Neural cell (in vitro differentiated cells): ENCODE data around the gene ANXA2. TPM values are rescaled to one million over a fixed set of nuclear protein-coding genes. Genes with fewer than 3 reads are reported as not detected.

ENCODE experiments used
- H2AFZ ChIP-seq: fragments of 200-600, 300-800 bp; sonication (generic), shearing (Covaris generic); 2 replicates; pipeline ENCODE4 v1.6.0; 2014; ENCODE audit warnings: low read depth, mild to moderate bottlenecking, antibody characterized with exemption, low read length, moderate library complexity
- H3F3A ChIP-seq: fragments of 200-600 bp; shearing (Covaris generic); 2 replicates; pipeline ENCODE4 v1.6.1; 2016; ENCODE audit warnings: mild to moderate bottlenecking, moderate library complexity, mixed read lengths, antibody characterized with exemption, low read length; ENCODE audit not compliant: insufficient read depth, poor library complexity, severe bottlenecking
- H3K27ac ChIP-seq: fragments of 200-600, 300-800 bp; sonication (generic), shearing (Covaris generic); 2 replicates; pipeline ENCODE4 v1.5.1; 2014; ENCODE audit warnings: mild to moderate bottlenecking, low read length, moderate library complexity
- H3K27me3 ChIP-seq: fragments of 300-800, 200-600 bp; sonication (generic), shearing (Covaris generic); 2 replicates; pipeline ENCODE4 v1.6.0; 2014; ENCODE audit warnings: mild to moderate bottlenecking, low read depth, low read length, moderate library complexity; ENCODE audit not compliant: insufficient read depth
- H3K36me3 ChIP-seq: fragments of 300-800, 200-600 bp; sonication (generic), shearing (Covaris generic); 2 replicates; pipeline ENCODE4 v1.5.1; 2014; ENCODE audit warnings: mild to moderate bottlenecking, antibody characterized with exemption, low read length, moderate library complexity; ENCODE audit not compliant: insufficient read depth
- H3K4me2 ChIP-seq: fragments of 300-800, 200-600 bp; sonication (generic), shearing (Covaris generic); 2 replicates; pipeline ENCODE4 v1.6.0; 2014; ENCODE audit warnings: mild to moderate bottlenecking, low read length
- H3K4me3 ChIP-seq: fragments of 300-800, 200-600 bp; sonication (generic), shearing (Covaris generic); 2 replicates; pipeline ENCODE4 v1.5.1; 2014; ENCODE audit warnings: mild to moderate bottlenecking, low read length, moderate library complexity
- H3K79me2 ChIP-seq: fragments of 200-600 bp; shearing (Covaris generic); replicated peaks from 2 replicates; pipeline ENCODE4 v1.6.0; 2014; ENCODE audit warnings: mild to moderate bottlenecking, low read length, moderate library complexity; ENCODE audit not compliant: insufficient read depth
- H3K9ac ChIP-seq: fragments of 300-800, 200-600 bp; sonication (generic), shearing (Covaris generic); 2 replicates; pipeline ENCODE4 v1.6.1; 2016; ENCODE audit warnings: mild to moderate bottlenecking, low read length, mixed read lengths
- H3K9me2 ChIP-seq: fragments of 200-600 bp; shearing (Covaris generic); 2 replicates; pipeline ENCODE4 v1.6.1; 2016; ENCODE audit warnings: mild to moderate bottlenecking, low read length, mixed read lengths; ENCODE audit not compliant: insufficient read depth
- H3K9me3 ChIP-seq: fragments of 200-600, 300-800 bp; sonication (generic), shearing (Covaris generic); 2 replicates; pipeline ENCODE4 v1.6.1; 2016; ENCODE audit warnings: mild to moderate bottlenecking, mixed run types, low read length, moderate library complexity, mixed read lengths
- H4K20me1 ChIP-seq: fragments of 200-600 bp; shearing (Covaris generic); 2 replicates; pipeline ENCODE4 v1.6.1; 2016; ENCODE audit warnings: mild to moderate bottlenecking, mixed run types; ENCODE audit not compliant: insufficient read depth
- EP300 ChIP-seq: fragments of 450-650 bp; conservative IDR thresholded peaks from 2 replicates; pipeline ENCODE4 v1.6.1; 2014; ENCODE audit warnings: antibody characterized with exemption, mild to moderate bottlenecking, moderate library complexity; ENCODE audit not compliant: poor library complexity, severe bottlenecking
- EZH2 ChIP-seq: fragments of 200-600, 300-800 bp; shearing (Covaris generic), sonication (generic); IDR thresholded peaks from 2 replicates; pipeline ENCODE4 v1.6.1; 2014; ENCODE audit warnings: antibody characterized with exemption, low read length, borderline replicate concordance, mild to moderate bottlenecking; ENCODE audit not compliant: insufficient read depth, poor library complexity, severe bottlenecking
- MXI1 ChIP-seq: fragments of 450-650 bp; conservative IDR thresholded peaks from 2 replicates; pipeline ENCODE4 v1.6.1; 2014; ENCODE audit warnings: antibody characterized with exemption, mild to moderate bottlenecking; ENCODE audit not compliant: poor library complexity, severe bottlenecking
- POLR2AphosphoS5 ChIP-seq: IDR thresholded peaks from 2 replicates; pipeline ENCODE4 v1.6.1; 2012
- RAD21 ChIP-seq: fragments of 450-650 bp; conservative IDR thresholded peaks from 2 replicates; pipeline ENCODE4 v1.6.1; 2014; ENCODE audit warnings: antibody characterized with exemption, mild to moderate bottlenecking, moderate library complexity
- SMC3 ChIP-seq: fragments of 450-650 bp; conservative IDR thresholded peaks from 2 replicates; pipeline ENCODE4 v1.6.1; 2014; ENCODE audit warnings: antibody characterized with exemption, mild to moderate bottlenecking, moderate library complexity; ENCODE audit not compliant: poor library complexity
- TAF1 ChIP-seq: IDR thresholded peaks from 2 replicates; pipeline ENCODE4 v1.6.1; 2012; ENCODE audit warnings: low read depth
- polyA plus RNA-seq: library from polyadenylated mRNA; depleted of rRNA; stranded (reverse); fragments of >200 nt; gene quantifications from 2 replicates; pipeline ENCODE4 v1.2.3, GENCODE V29; 2014
- TF ChIP-seq, protein P1 (sequence below): fragments of 450-650 bp; IDR thresholded peaks from 2 replicates; pipeline ENCODE4 v1.5.1; 2014; ENCODE audit warnings: antibody characterized with exemption, mild to moderate bottlenecking, moderate library complexity; ENCODE audit not compliant: poor library complexity, severe bottlenecking
- TF ChIP-seq, protein P2 (sequence below): IDR thresholded peaks from 2 replicates; pipeline ENCODE4 v1.6.1; 2012; ENCODE audit warnings: borderline replicate concordance

Gene ANXA2
- polyA plus RNA-seq, 1 donor from 2014 or later = 6.2 TPM

DNA sequence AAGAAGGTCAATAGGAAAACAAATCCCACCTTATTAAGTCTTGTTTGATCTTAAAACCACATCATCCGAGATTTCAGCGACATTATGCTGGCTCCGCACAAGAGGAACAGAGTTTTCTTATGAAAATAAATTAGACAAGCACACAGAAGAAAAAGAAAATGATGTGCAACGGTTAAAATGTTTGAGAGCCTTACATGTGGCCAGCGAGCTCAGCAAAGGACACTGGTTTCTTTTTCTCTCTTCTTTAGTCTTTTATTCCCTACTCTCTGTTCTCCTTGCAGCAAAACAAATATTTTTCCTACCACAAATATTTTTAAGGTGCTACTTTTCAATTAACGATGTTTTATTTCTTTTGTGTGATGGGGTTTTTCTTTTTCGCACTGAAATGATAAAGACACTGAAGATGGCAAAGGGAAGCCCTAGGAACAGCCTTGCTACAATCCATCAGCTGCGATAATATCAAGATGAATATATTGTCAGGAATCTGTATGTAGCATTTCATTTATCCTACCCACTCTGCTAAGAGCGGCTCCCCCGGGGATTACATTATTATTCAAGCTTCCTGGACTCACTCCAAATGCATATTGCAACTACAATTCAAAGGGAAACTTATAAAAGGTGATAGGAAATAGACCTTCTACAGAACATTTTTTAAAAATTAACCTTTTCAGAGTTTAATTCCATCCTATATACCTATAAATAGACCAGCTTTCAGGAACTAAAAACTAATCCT lies 72.9 kb downstream of the ANXA2 start:
- peaks cover 13% of the 10 kb centered on the region for H3K27me3 ChIP-seq
- H3K9ac ChIP-seq = no peak overlapping the region
- no peak overlapping the region for H2AFZ ChIP-seq

DNA sequence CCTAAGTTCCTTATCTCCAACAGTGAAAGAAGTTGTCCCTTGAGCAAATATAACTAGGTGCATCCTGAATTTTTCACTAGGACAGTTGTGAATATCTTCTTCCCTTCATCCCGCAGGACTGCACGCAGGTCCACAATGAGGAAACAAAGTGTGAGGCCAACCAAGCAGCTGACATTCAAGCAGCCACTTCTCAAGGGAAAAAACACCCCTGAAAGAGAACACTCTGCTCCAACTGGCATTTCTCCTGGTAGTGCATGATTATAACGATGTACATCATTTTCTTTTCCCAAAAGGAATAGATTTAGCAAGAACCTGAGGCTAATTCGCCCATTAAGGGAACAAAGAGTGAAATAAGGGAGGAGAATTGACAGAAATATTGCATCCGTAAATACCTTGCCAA lies 74.5 kb downstream of the ANXA2 start:
- TF ChIP-seq TAF1 = no peak
- TF ChIP-seq, protein P1, sequence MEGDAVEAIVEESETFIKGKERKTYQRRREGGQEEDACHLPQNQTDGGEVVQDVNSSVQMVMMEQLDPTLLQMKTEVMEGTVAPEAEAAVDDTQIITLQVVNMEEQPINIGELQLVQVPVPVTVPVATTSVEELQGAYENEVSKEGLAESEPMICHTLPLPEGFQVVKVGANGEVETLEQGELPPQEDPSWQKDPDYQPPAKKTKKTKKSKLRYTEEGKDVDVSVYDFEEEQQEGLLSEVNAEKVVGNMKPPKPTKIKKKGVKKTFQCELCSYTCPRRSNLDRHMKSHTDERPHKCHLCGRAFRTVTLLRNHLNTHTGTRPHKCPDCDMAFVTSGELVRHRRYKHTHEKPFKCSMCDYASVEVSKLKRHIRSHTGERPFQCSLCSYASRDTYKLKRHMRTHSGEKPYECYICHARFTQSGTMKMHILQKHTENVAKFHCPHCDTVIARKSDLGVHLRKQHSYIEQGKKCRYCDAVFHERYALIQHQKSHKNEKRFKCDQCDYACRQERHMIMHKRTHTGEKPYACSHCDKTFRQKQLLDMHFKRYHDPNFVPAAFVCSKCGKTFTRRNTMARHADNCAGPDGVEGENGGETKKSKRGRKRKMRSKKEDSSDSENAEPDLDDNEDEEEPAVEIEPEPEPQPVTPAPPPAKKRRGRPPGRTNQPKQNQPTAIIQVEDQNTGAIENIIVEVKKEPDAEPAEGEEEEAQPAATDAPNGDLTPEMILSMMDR = no peak
- TF ChIP-seq, protein P2, sequence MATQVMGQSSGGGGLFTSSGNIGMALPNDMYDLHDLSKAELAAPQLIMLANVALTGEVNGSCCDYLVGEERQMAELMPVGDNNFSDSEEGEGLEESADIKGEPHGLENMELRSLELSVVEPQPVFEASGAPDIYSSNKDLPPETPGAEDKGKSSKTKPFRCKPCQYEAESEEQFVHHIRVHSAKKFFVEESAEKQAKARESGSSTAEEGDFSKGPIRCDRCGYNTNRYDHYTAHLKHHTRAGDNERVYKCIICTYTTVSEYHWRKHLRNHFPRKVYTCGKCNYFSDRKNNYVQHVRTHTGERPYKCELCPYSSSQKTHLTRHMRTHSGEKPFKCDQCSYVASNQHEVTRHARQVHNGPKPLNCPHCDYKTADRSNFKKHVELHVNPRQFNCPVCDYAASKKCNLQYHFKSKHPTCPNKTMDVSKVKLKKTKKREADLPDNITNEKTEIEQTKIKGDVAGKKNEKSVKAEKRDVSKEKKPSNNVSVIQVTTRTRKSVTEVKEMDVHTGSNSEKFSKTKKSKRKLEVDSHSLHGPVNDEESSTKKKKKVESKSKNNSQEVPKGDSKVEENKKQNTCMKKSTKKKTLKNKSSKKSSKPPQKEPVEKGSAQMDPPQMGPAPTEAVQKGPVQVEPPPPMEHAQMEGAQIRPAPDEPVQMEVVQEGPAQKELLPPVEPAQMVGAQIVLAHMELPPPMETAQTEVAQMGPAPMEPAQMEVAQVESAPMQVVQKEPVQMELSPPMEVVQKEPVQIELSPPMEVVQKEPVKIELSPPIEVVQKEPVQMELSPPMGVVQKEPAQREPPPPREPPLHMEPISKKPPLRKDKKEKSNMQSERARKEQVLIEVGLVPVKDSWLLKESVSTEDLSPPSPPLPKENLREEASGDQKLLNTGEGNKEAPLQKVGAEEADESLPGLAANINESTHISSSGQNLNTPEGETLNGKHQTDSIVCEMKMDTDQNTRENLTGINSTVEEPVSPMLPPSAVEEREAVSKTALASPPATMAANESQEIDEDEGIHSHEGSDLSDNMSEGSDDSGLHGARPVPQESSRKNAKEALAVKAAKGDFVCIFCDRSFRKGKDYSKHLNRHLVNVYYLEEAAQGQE = no peak
- Histone ChIP-seq H3K4me3 (no peak overlapping the region), H2AFZ (no peak overlapping the region)

More for the DNA sequence above, 72.9 kb downstream of the ANXA2 start:
- TF ChIP-seq EP300 = no peak
- TF ChIP-seq, protein P2 = no peak
- no peak for TF ChIP-seq SMC3
- TF ChIP-seq EZH2 = no peak
- TF ChIP-seq POLR2AphosphoS5 = no peak
- TF ChIP-seq RAD21 = no peak
- no peak for TF ChIP-seq TAF1
- no peak for TF ChIP-seq MXI1
- TF ChIP-seq, protein P1 = no peak
- no peaks in the 10 kb centered on the region for H3K9me3 ChIP-seq
- H4K20me1 ChIP-seq = no peaks in the 10 kb centered on the region
- no peak overlapping the region for H3K4me3 ChIP-seq
- H3F3A ChIP-seq = no peaks in the 10 kb centered on the region
- H3K4me2 ChIP-seq = no peak overlapping the region
- H3K36me3 ChIP-seq = no peaks in the 10 kb centered on the region
- H3K27ac ChIP-seq = no peak overlapping the region
- no peaks in the 10 kb centered on the region for H3K9me2 ChIP-seq
- H3K79me2 ChIP-seq = no peaks in the 10 kb centered on the region

More for the DNA sequence above, 74.5 kb downstream of the ANXA2 start:
- H3K36me3 ChIP-seq = no peaks in the 10 kb centered on the region
- no peaks in the 10 kb centered on the region for H4K20me1 ChIP-seq
- H3K27me3 ChIP-seq = peaks cover 18% of the 10 kb centered on the region
- no peak overlapping the region for H3K4me2 ChIP-seq
- H3K79me2 ChIP-seq = no peaks in the 10 kb centered on the region
- H3K9me2 ChIP-seq = no peaks in the 10 kb centered on the region
- H3K9ac ChIP-seq = no peak overlapping the region
- H3F3A ChIP-seq = no peaks in the 10 kb centered on the region
- H3K27ac ChIP-seq = no peak overlapping the region
- H3K9me3 ChIP-seq = no peaks in the 10 kb centered on the region
